Measurements from ENCODE around the gene SEC22B. TPM values are rescaled to one million over a fixed set of nuclear protein-coding genes. Genes with fewer than 3 reads are reported as not detected.
A peak's percentile ranks its signal among the peaks of the same experiment; 100 is the strongest.

The SEC22B gene
- total and polyA plus RNA-seq, 2 of the 13 experiments (the other 11 are each of a cell fraction or from before 2014, with no cell fraction given): 14.2 to 29.1 TPM

DNA sequence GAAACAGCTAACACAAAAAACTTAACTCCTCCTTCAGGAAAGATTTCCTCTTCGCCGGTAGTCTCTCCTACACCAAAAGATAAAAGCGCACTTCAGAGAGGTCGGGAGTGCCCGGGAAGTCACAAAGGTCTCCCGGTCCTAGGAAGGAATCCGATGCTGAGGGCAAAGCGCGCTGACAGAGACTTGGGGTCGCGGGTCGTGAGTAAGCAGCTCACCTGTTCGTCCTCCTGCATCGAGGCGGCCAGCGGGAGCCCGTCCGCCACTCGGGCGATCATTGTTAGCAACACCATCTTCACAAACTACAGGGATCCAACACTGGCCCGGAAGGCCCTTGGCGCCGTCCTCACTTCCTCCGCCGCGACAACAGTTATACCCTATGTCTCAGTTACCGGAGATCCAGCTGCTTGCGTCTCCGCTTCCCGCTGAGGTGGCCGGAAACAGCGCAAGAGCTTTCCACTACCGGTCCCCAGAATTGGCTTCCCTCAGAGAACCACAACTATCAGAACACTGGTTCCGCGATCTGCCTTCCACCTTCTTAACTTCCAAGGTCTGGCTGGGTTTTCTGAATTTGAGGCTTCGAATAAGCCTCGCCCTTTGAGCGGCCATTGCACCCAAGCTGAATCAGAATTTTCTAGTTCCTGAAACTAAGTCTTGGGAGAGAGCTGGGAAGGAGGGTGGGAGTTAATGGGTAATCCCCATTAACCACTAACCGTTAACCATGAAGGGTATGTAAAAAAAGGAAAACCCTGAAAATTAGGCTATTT, at the start of gene SEC22B (continued):
- TF ChIP-seq EP300 (IDR thresholded peaks at IDR 0.05; ENCODE audit: low read depth in 2 of 2, low read length in 2 of 2) (peak; percentile 31 to 39; a peak in 1 of 4 replicates), EP300 (CRISPR knock-in tag; IDR thresholded peaks at IDR 0.05; ENCODE audit: borderline replicate concordance) (0 out of 2 replicates have a peak, but pooled peaks have one; percentile 31), GABPB1 (CRISPR knock-in tag; IDR thresholded peaks at IDR 0.05) (peak; percentile 98), ZNF292 (CRISPR knock-in tag; IDR thresholded peaks at IDR 0.05; ENCODE audit: borderline replicate concordance, low read depth) (peak; percentile 76), TBX2 (CRISPR knock-in tag; IDR thresholded peaks at IDR 0.05; ENCODE audit: borderline replicate concordance) (peak; percentile 79), RFX3 (CRISPR knock-in tag; IDR thresholded peaks at IDR 0.05) (peak; percentile 49; the same call in 1 of the 2 replicates), NFKBIZ (CRISPR knock-in tag; IDR thresholded peaks at IDR 0.05) (peak; percentile 39; the same call in 1 of the 2 replicates), ZNF724P (CRISPR knock-in tag; IDR thresholded peaks at IDR 0.05; ENCODE audit: borderline replicate concordance) (0 out of 2 replicates have a peak, but pooled peaks have one; percentile 61), KLF6 (CRISPR knock-in tag; IDR thresholded peaks at IDR 0.05) (0 out of 2 replicates have a peak, but pooled peaks have one; percentile 45), ZBTB7A (CRISPR knock-in tag; IDR thresholded peaks at IDR 0.05) (peak; percentile 54; the same call in 1 of the 2 replicates), ZSCAN20 (CRISPR knock-in tag; IDR thresholded peaks at IDR 0.05; ENCODE audit: borderline replicate concordance) (peak; percentile 63; the same call in 1 of the 2 replicates), SALL1 (CRISPR knock-in tag; IDR thresholded peaks at IDR 0.05) (peak; percentile 94), CEBPB (IDR thresholded peaks at IDR 0.05; ENCODE audit: borderline replicate concordance, low read depth, low read length) (no peak), NR2C2 (CRISPR knock-in tag; IDR thresholded peaks at IDR 0.05; ENCODE audit: borderline replicate concordance) (peak; percentile 76), EEA1 (CRISPR knock-in tag; IDR thresholded peaks at IDR 0.05; ENCODE audit: borderline replicate concordance) (no peak), RBM22 (optimal IDR thresholded peaks at IDR 0.05; ENCODE audit: low read length) (peak; percentile 43), CBX5 (CRISPR knock-in tag; IDR thresholded peaks at IDR 0.05; ENCODE audit: borderline replicate concordance) (peak; percentile 95), SIX1 (CRISPR knock-in tag; IDR thresholded peaks at IDR 0.05; ENCODE audit: borderline replicate concordance) (peak; percentile 82; the same call in 1 of the 2 replicates), ESRRA (CRISPR knock-in tag; IDR thresholded peaks at IDR 0.05; ENCODE audit: low read depth) (0 out of 2 replicates have a peak, but pooled peaks have one; percentile 32), ZNF556 (CRISPR knock-in tag; IDR thresholded peaks at IDR 0.05; ENCODE audit: borderline replicate concordance) (peak; percentile 69; the same call in 1 of the 2 replicates), PLRG1 (conservative IDR thresholded peaks at IDR 0.05) (no peak), TARDBP (CRISPR knock-in tag; IDR thresholded peaks at IDR 0.05) (peak; percentile 95), FOSL2 (CRISPR knock-in tag; IDR thresholded peaks at IDR 0.05) (peak; percentile 71), ZNF24 (IDR thresholded peaks at IDR 0.05) (0 out of 2 replicates have a peak, but pooled peaks have one; percentile 46), RAD21 (CRISPR knock-in tag; IDR thresholded peaks at IDR 0.05) (0 out of 2 replicates have a peak, but pooled peaks have one; percentile 15)
- TF ChIP-seq, protein P1, sequence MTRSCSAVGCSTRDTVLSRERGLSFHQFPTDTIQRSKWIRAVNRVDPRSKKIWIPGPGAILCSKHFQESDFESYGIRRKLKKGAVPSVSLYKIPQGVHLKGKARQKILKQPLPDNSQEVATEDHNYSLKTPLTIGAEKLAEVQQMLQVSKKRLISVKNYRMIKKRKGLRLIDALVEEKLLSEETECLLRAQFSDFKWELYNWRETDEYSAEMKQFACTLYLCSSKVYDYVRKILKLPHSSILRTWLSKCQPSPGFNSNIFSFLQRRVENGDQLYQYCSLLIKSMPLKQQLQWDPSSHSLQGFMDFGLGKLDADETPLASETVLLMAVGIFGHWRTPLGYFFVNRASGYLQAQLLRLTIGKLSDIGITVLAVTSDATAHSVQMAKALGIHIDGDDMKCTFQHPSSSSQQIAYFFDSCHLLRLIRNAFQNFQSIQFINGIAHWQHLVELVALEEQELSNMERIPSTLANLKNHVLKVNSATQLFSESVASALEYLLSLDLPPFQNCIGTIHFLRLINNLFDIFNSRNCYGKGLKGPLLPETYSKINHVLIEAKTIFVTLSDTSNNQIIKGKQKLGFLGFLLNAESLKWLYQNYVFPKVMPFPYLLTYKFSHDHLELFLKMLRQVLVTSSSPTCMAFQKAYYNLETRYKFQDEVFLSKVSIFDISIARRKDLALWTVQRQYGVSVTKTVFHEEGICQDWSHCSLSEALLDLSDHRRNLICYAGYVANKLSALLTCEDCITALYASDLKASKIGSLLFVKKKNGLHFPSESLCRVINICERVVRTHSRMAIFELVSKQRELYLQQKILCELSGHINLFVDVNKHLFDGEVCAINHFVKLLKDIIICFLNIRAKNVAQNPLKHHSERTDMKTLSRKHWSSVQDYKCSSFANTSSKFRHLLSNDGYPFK (CRISPR knock-in tag; IDR thresholded peaks at IDR 0.05; ENCODE audit: borderline replicate concordance): peak; percentile 85; the same call in 1 of the 2 replicates
- TF ChIP-seq, protein P2, sequence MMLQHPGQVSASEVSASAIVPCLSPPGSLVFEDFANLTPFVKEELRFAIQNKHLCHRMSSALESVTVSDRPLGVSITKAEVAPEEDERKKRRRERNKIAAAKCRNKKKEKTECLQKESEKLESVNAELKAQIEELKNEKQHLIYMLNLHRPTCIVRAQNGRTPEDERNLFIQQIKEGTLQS (CRISPR knock-in tag; IDR thresholded peaks at IDR 0.05): peak; percentile 70; the same call in 1 of the 2 replicates
